HCT116 (cell line): ENCODE results near the gene TTBK1. TPM values are rescaled to one million over a fixed set of nuclear protein-coding genes. Genes with fewer than 3 reads are reported as not detected.

Experiments used
- ATAC-seq: fragments of 200-7000 bp; cut with Tn5 transposase; 2 replicates; pipeline ENCODE4 v1.9.1; 2020; ENCODE audit warnings: mild to moderate bottlenecking, moderate library complexity
- BruUV-seq: library from RNA; stranded (reverse); fragments of 400-500 nt; replicated peaks from 2 replicates; lab custom pipeline; 2021; lab: Mats Ljungman, UMichigan
- CTCF ChIA-PET: fragments of 300-600 bp; sonication (Branson Sonifier 250); formaldehyde crosslinking; loops from one replicate; lab custom pipeline; 2021; ENCODE audit warnings: antibody characterized with exemption; lab: Charles Lee
- POLR2A ChIA-PET: fragments of 300-600, 350-600 bp; sonication (Branson Sonifier 250); formaldehyde crosslinking; loops from one replicate; lab custom pipeline; 2021; ENCODE audit warnings: antibody characterized with exemption; lab: Charles Lee
- RAD21 ChIA-PET, 2 experiments: fragments of 300-600 bp; sonication (Branson Sonifier 250); formaldehyde crosslinking; loops; one replicate each; lab custom pipeline; 2023; ENCODE audit warnings: low total read pairs in 2 of 2; ENCODE audit not compliant: uncharacterized antibody in 2 of 2, unreplicated experiment in 2 of 2, low non-redundant PET in 1 of 2; lab: Charles Lee
- DNase-seq: peaks from one replicate; pipeline ENCODE4 v3.0.0-alpha.2; 2010; ENCODE audit warnings: low read depth, low spot score
- H2AFZ ChIP-seq: fragments of 200-600 bp; shearing (Covaris generic), sonication (generic); 2 replicates; pipeline ENCODE4 v1.6.1; 2017; ENCODE audit warnings: low read depth, mixed run types, mixed read lengths, antibody characterized with exemption, low read length; ENCODE audit not compliant: poor library complexity, severe bottlenecking
- H3K27ac ChIP-seq: 2 replicates; pipeline ENCODE4 v1.5.1; 2012; ENCODE audit warnings: low read depth, low read length
- H3K27me3 ChIP-seq: fragments of 200-600 bp; sonication (generic); 2 replicates; pipeline ENCODE4 v1.6.1; 2016; ENCODE audit warnings: mixed run types, low read length, mixed read lengths; ENCODE audit not compliant: insufficient read depth
- H3K36me3 ChIP-seq, 2 experiments: fragments of 200-500 bp in 1 of 2; fragments of 200-600 bp in 1 of 2; sonication (Bioruptor generic) in 1 of 2; sonication (generic) in 1 of 2; 2 replicates each; pipeline versions ENCODE4 v1.5.1 to v1.6.1; 2014 to 2016; ENCODE audit warnings: low read length in 2 of 2, inconsistent platforms in 1 of 2, mixed read lengths in 1 of 2, mixed run types in 1 of 2; ENCODE audit not compliant: insufficient read depth in 2 of 2, control insufficient read depth in 1 of 2
- H3K4me1 ChIP-seq, 2 experiments: fragments of 200-600 bp in 1 of 2; sonication (generic) in 1 of 2; 2 replicates each; pipeline versions ENCODE4 v1.5.1 to v1.6.1; 2012 to 2017; ENCODE audit warnings: low read length in 2 of 2, inconsistent platforms in 1 of 2, mild to moderate bottlenecking in 1 of 2, mixed read lengths in 1 of 2, mixed run types in 1 of 2, moderate library complexity in 1 of 2; ENCODE audit not compliant: insufficient read depth in 2 of 2, control insufficient read depth in 1 of 2
- H3K4me2 ChIP-seq: fragments of 200-600 bp; sonication (generic); 2 replicates; pipeline ENCODE4 v1.6.1; 2017; ENCODE audit warnings: mixed run types, low read length, mixed read lengths
- H3K4me3 ChIP-seq, 2 experiments: fragments of 200-600 bp in 1 of 2; sonication (generic) in 1 of 2; replicated peaks in 1 of 2; 2 replicates each; pipeline ENCODE4 v1.5.1; 2011 to 2016; ENCODE audit warnings: low read length in 2 of 2, control low read depth in 1 of 2, low read depth in 1 of 2, mild to moderate bottlenecking in 1 of 2, mixed read lengths in 1 of 2, mixed run types in 1 of 2
- H3K79me2 ChIP-seq: fragments of 200-600 bp; sonication (generic); 2 replicates; pipeline ENCODE4 v1.6.1; 2017; ENCODE audit warnings: mild to moderate bottlenecking, mixed run types, low read length, moderate library complexity, mixed read lengths; ENCODE audit not compliant: insufficient read depth
- H3K9ac ChIP-seq: fragments of 200-600 bp; sonication (generic); 2 replicates; pipeline ENCODE4 v1.6.1; 2016; ENCODE audit warnings: low read length, mixed read lengths
- H3K9me2 ChIP-seq: fragments of 200-600 bp; sonication (generic), shearing (Covaris generic); 2 replicates; pipeline ENCODE4 v1.6.1; 2017; ENCODE audit warnings: mixed run types, mild to moderate bottlenecking, moderate library complexity; ENCODE audit not compliant: insufficient read depth
- H3K9me3 ChIP-seq, 2 experiments: fragments of 200-500 bp in 1 of 2; fragments of 200-600 bp in 1 of 2; sonication (Bioruptor generic) in 1 of 2; sonication (generic) in 1 of 2; 2 replicates each; pipeline ENCODE4 v1.6.1; 2014 to 2017; ENCODE audit warnings: low read length in 2 of 2, mixed read lengths in 2 of 2, inconsistent platforms in 1 of 2, low read depth in 1 of 2, mild to moderate bottlenecking in 1 of 2, mixed run types in 1 of 2, moderate library complexity in 1 of 2; ENCODE audit not compliant: control insufficient read depth in 1 of 2, insufficient read depth in 1 of 2
- H4K20me1 ChIP-seq: fragments of 200-600 bp; sonication (generic), shearing (Covaris generic); 2 replicates; pipeline ENCODE4 v1.6.1; 2017; ENCODE audit warnings: mixed run types, mild to moderate bottlenecking, moderate library complexity; ENCODE audit not compliant: insufficient read depth
- CBX3 ChIP-seq: IDR thresholded peaks from 2 replicates; pipeline ENCODE4 v1.6.1; 2012; ENCODE audit warnings: low read depth
- CEBPB ChIP-seq: IDR thresholded peaks from 2 replicates; pipeline ENCODE4 v1.6.1; 2012; ENCODE audit warnings: low read depth
- EGR1 ChIP-seq: IDR thresholded peaks from 2 replicates; pipeline ENCODE4 v1.6.1; 2012; ENCODE audit warnings: low read depth
- EZH2 ChIP-seq: fragments of 200-600 bp; sonication (generic); IDR thresholded peaks from 2 replicates; pipeline ENCODE4 v1.6.1; 2017; ENCODE audit warnings: antibody characterized with exemption, mixed run types
- EZH2phosphoT487 ChIP-seq: fragments of 200-600 bp; IDR thresholded peaks from 2 replicates; pipeline ENCODE4 v1.6.1; 2018; ENCODE audit warnings: antibody characterized with exemption, borderline replicate concordance
- FOSL1 ChIP-seq: IDR thresholded peaks from 2 replicates; pipeline ENCODE4 v1.6.1; 2012; ENCODE audit warnings: low read depth
- POLR2A ChIP-seq: IDR thresholded peaks from 2 replicates; pipeline ENCODE4 v1.7.0; 2011; ENCODE audit warnings: borderline replicate concordance; ENCODE audit not compliant: insufficient read depth, insufficient read length; ENCODE audit errors: extremely low read depth
- POLR2AphosphoS5 ChIP-seq: IDR thresholded peaks from 2 replicates; pipeline ENCODE4 v1.6.1; 2011; ENCODE audit warnings: mild to moderate bottlenecking, low read depth, low read length, moderate library complexity
- RAD21 ChIP-seq: IDR thresholded peaks from 2 replicates; pipeline ENCODE4 v1.6.1; 2012; ENCODE audit warnings: low read depth, mild to moderate bottlenecking
- SP1 ChIP-seq: IDR thresholded peaks from 2 replicates; pipeline ENCODE4 v1.6.1; 2012; ENCODE audit warnings: low read depth
- TCF7L2 ChIP-seq: IDR thresholded peaks from 2 replicates; pipeline ENCODE4 v1.7.0; 2011; ENCODE audit warnings: borderline replicate concordance, inconsistent platforms; ENCODE audit not compliant: insufficient read depth, insufficient read length; ENCODE audit errors: extremely low read depth
- YY1 ChIP-seq: IDR thresholded peaks from 2 replicates; pipeline ENCODE4 v1.6.1; 2011; ENCODE audit warnings: low read length, low read depth, moderate library complexity, mild to moderate bottlenecking; ENCODE audit not compliant: insufficient replicate concordance; ENCODE audit errors: extremely low read depth
- intact Hi-C: fragments of 100-400 bp; cut with micrococcal nuclease; formaldehyde crosslinking; loops from 2 replicates; pipeline ENCODE4 v1.10.0; 2022
- total RNA-seq: library from RNA; stranded (reverse); gene quantifications from one replicate; pipeline ENCODE4 v1.2.1, GENCODE V29; 2021; ENCODE audit not compliant: unreplicated experiment
- TF ChIP-seq, protein P1 (sequence below): IDR thresholded peaks from 2 replicates; pipeline ENCODE4 v1.6.1; 2012; ENCODE audit warnings: low read depth
- TF ChIP-seq, protein P2 (sequence below): IDR thresholded peaks from 2 replicates; pipeline ENCODE4 v1.6.1; 2011; ENCODE audit warnings: mild to moderate bottlenecking, low read length, moderate library complexity; ENCODE audit not compliant: insufficient replicate concordance; ENCODE audit errors: extremely low read depth
- TF ChIP-seq, protein P3 (sequence below), 3 experiments: fragments of 200-600 bp in 1 of 3; sonication (generic) in 1 of 3; IDR thresholded peaks in 2 of 3; conservative IDR thresholded peaks in 1 of 3; 2 replicates each; pipeline ENCODE4 v1.5.1; 2012 to 2017; ENCODE audit warnings: low read depth in 2 of 3, low read length in 2 of 3, antibody characterized with exemption in 1 of 3, borderline replicate concordance in 1 of 3, control low read depth in 1 of 3, mild to moderate bottlenecking in 1 of 3, mixed read lengths in 1 of 3, mixed run types in 1 of 3, moderate library complexity in 1 of 3; ENCODE audit not compliant: insufficient read depth in 1 of 3
- TF ChIP-seq, protein P4 (sequence below): IDR thresholded peaks from 2 replicates; pipeline ENCODE4 v1.6.1; 2012

The TTBK1 gene
- total RNA-seq, 1 experiment from 2014 or later, result not detected

DNA sequence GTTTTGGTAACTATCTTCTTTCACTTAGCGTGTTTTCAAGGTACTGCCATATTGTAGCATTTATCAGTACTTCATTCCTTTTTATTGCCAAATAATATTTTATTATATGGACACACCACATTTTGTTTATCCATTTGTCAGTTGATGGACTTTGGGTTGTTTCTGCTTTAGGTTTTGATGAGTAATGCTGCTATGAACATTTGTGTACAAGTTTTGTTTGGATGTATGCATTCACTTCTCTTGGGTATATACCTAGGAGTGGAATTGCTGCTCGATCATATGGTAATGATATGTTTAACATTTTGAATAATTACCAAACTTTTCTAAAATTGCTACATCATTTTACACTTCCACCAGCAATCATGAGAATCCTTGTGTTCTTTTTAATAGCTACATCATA lies 48.4 kb downstream of the TTBK1 start:
- no peak for ATAC-seq

More for the DNA sequence above, 48.4 kb downstream of the TTBK1 start:
- Histone ChIP-seq H2AFZ (no peak overlapping the region), H3K4me1 (no peaks in the 10 kb centered on the region), H3K9ac (no peak overlapping the region), H3K9me2 (no peaks in the 10 kb centered on the region), H4K20me1 (no peaks in the 10 kb centered on the region), H3K9me3 (no peaks in the 10 kb centered on the region), H3K4me2 (no peak overlapping the region), H3K79me2 (no peaks in the 10 kb centered on the region), H3K4me3 (no peak overlapping the region), H3K36me3 (no peaks in the 10 kb centered on the region), H3K27me3 (no peaks in the 10 kb centered on the region), H3K27ac (no peak overlapping the region)
- TF ChIP-seq POLR2A (no peak), YY1 (no peak), EGR1 (no peak), CBX3 (no peak), TCF7L2 (no peak), EZH2 (no peak), CEBPB (no peak), RAD21 (no peak), POLR2AphosphoS5 (no peak), FOSL1 (no peak), EZH2phosphoT487 (no peak), SP1 (no peak)
- TF ChIP-seq, protein P1, sequence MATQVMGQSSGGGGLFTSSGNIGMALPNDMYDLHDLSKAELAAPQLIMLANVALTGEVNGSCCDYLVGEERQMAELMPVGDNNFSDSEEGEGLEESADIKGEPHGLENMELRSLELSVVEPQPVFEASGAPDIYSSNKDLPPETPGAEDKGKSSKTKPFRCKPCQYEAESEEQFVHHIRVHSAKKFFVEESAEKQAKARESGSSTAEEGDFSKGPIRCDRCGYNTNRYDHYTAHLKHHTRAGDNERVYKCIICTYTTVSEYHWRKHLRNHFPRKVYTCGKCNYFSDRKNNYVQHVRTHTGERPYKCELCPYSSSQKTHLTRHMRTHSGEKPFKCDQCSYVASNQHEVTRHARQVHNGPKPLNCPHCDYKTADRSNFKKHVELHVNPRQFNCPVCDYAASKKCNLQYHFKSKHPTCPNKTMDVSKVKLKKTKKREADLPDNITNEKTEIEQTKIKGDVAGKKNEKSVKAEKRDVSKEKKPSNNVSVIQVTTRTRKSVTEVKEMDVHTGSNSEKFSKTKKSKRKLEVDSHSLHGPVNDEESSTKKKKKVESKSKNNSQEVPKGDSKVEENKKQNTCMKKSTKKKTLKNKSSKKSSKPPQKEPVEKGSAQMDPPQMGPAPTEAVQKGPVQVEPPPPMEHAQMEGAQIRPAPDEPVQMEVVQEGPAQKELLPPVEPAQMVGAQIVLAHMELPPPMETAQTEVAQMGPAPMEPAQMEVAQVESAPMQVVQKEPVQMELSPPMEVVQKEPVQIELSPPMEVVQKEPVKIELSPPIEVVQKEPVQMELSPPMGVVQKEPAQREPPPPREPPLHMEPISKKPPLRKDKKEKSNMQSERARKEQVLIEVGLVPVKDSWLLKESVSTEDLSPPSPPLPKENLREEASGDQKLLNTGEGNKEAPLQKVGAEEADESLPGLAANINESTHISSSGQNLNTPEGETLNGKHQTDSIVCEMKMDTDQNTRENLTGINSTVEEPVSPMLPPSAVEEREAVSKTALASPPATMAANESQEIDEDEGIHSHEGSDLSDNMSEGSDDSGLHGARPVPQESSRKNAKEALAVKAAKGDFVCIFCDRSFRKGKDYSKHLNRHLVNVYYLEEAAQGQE, result no peak
- TF ChIP-seq, protein P2, sequence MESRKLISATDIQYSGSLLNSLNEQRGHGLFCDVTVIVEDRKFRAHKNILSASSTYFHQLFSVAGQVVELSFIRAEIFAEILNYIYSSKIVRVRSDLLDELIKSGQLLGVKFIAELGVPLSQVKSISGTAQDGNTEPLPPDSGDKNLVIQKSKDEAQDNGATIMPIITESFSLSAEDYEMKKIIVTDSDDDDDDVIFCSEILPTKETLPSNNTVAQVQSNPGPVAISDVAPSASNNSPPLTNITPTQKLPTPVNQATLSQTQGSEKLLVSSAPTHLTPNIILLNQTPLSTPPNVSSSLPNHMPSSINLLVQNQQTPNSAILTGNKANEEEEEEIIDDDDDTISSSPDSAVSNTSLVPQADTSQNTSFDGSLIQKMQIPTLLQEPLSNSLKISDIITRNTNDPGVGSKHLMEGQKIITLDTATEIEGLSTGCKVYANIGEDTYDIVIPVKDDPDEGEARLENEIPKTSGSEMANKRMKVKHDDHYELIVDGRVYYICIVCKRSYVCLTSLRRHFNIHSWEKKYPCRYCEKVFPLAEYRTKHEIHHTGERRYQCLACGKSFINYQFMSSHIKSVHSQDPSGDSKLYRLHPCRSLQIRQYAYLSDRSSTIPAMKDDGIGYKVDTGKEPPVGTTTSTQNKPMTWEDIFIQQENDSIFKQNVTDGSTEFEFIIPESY, result no peak
- TF ChIP-seq, protein P3, sequence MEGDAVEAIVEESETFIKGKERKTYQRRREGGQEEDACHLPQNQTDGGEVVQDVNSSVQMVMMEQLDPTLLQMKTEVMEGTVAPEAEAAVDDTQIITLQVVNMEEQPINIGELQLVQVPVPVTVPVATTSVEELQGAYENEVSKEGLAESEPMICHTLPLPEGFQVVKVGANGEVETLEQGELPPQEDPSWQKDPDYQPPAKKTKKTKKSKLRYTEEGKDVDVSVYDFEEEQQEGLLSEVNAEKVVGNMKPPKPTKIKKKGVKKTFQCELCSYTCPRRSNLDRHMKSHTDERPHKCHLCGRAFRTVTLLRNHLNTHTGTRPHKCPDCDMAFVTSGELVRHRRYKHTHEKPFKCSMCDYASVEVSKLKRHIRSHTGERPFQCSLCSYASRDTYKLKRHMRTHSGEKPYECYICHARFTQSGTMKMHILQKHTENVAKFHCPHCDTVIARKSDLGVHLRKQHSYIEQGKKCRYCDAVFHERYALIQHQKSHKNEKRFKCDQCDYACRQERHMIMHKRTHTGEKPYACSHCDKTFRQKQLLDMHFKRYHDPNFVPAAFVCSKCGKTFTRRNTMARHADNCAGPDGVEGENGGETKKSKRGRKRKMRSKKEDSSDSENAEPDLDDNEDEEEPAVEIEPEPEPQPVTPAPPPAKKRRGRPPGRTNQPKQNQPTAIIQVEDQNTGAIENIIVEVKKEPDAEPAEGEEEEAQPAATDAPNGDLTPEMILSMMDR (IDR thresholded peaks at IDR 0.05 in 2 of 3, conservative IDR thresholded peaks at IDR 0.05 in 1 of 3; ENCODE audit: borderline replicate concordance in 1 of 3, insufficient read depth in 1 of 3, low read depth in 2 of 3, low read length in 2 of 3), result no peak
- TF ChIP-seq, protein P4, sequence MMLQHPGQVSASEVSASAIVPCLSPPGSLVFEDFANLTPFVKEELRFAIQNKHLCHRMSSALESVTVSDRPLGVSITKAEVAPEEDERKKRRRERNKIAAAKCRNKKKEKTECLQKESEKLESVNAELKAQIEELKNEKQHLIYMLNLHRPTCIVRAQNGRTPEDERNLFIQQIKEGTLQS, result no peak
- ChIA-PET RAD21 (no interaction called here), POLR2A (no interaction called here), CTCF (no interaction called here)
- no TSS peak for BruUV-seq
- intact Hi-C loops, result no loop called here
- no peak for DNase-seq
